CD4-positive, alpha-beta T cell treated with Interleukin-15 for 4 hours (primary cell): ENCODE results near the gene PBX3.

ENCODE experiments used
- DNase-seq: peaks from one replicate; pipeline ENCODE4 v3.0.0-alpha.2; 2020; ENCODE audit warnings: low spot score

The PBX3 gene

GRCh38 chr9:125867751-125868415 is 120.7 kb downstream of the PBX3 start:
- DNase-seq = no peak

DNA sequence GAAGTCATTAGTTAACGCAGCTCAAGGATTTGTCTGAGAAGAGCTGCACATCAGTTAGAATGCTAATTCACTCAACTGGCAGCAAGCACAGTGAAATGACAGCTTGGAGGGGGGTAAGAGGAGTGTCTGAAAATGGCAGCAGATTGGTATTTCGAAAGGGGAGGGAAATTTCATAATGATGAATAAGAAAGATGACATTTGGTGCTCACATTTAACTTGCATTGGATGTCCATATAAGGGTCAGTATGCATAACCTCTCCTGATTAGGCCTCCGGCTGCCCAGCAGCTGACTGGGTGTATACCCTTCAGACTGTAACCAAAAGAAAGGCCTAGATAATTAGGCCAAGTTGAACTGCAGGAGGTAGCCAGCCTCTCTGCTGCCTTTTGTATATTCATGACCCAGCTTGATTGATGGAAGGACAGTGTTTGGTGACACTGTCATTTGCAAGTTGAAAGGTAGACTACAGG is 131.0 kb downstream of the PBX3 start:
- no peak for DNase-seq

DNA sequence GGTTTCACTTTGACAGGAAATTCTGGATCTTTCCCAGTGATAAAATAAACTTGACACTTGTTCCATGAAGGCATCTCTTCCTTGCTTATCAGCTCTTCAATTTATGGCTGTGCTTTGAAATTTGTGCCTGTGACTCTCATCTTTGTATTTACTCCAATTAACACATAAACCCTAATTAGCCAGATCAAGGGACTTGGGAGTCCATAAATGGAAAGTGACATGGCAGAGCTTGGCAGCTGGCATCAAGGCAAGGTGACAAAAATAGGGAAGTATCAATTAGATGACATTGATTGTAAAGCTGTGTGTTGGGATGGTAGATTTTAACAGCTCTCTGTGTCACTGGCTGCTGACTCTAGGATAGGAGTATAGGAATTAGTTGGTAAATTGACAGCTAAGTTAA is 133.9 kb downstream of the PBX3 start:
- no peak for DNase-seq

- DNase-seq = no peak
Observed at GRCh38 chr9:125883565-125884217, 136.5 kb downstream of the PBX3 start.

- DNase-seq = no peak
Observed at GRCh38 chr9:125884218-125884595, 137.0 kb downstream of the PBX3 start.

DNA sequence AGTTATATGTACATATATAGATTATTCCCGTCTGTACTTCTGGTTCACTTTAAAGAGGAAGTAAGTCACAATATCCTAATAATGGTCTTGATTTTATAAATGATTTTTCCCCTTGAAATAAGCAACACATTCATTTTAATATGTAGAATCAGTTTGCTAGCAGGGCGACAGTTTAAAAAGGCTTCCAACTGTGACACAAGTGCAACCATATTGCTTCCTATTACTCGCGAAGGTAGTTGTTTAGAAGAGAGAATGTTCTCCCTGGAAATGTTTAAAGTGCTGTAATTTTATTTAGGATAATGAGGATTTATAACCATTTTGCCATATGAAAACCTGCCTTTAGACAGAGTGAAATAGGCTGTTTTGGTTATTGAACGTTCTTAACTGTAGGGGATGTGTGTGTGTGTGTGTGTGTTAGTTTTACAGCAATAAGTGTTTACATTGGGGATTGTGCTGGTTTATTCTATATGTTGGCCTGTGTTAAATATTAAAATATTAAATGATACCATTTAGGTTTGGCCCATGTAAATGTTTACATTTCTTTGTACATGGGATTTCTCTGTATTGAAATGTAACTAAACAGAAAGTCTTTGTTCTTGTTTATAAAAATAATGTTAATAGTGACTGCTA is 138.3 kb downstream of the PBX3 start:
- DNase-seq = no peak

DNA sequence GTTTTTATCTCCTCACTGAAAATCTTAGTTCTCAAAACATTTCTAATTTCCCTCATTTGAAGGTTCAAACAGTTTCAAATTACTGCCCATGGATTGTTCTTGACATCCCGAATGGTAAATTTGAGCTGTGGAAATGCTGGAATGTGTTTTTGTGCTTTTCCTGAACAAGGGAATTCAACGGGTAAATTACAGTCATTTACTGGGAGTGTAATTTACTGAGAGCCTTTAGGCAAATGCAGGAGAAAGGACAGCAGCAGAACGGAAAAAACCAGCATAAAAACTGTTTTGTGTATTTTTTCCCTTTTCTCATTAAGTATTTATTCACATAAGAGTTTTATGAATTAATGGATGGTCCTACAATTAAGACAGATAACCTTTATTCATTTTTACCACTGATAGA is 139.2 kb downstream of the PBX3 start:
- DNase-seq = no peak

DNA sequence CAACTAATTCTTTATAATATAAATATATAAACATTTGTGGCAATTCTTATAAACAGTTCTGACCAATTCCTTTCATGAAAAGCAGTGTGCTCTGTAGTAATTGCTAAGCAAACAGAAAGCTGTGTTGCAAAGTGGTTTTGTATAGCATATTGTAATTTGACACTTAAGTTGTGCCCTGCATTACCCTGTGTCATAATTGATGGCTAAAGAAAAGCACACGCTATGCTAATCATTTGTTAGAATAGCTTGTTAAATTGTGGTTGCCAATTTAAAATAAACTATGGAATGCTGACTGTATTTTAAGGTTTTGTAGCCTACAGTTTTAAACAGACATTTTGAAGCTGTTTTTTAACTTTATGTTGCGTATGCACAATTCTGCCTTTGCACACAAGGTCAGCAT is 140.0 kb downstream of the PBX3 start:
- no peak for DNase-seq

GRCh38 chr9:125888211-125888610 is 141.0 kb downstream of the PBX3 start:
- DNase-seq = no peak

- no peak for DNase-seq
Observed at GRCh38 chr9:125889112-125889475, 141.9 kb downstream of the PBX3 start.

- DNase-seq = peak; percentile 11
Observed at GRCh38 chr9:125889476-125890419, 142.6 kb downstream of the PBX3 start.

DNA sequence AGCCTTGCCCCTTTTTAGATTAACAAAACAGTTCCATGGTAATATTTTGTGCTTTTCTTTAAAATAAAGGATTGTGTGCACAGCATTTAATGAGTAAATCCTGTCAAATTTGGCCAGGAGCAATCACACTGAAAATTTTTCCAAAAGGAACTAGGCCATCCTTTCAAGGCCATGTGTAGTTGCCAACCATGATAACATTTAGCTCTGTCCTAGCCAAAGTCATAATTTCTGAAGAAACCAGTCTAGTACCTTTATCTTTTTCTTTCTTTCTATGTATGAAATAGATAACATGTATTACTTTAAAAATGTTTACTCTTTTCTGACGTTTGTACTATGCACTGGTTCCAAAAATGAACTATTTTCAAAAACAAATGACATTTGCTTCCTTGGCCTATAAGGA is 143.7 kb downstream of the PBX3 start:
- no peak for DNase-seq

DNA sequence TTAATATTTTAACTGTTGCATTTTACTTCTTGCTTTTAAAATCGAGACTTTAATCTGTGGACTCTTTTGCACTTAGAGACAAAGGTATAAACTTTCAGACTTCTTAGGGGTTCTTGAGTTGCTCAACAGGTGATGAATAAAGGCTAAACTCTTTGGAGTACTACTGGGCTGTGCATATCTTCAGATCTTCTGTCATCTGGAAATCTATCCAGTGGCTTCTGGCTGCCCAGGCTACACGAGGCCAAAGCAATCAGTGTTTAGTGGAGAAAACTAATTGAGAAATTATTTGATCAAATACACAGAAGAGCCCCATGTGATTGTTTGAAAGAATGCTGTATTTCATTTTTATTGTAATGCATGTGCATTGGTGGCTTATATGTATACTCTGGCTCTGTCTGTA is 146.1 kb downstream of the PBX3 start:
- no peak for DNase-seq

GRCh38 chr9:125894566-125894965 is 147.4 kb downstream of the PBX3 start:
- DNase-seq = no peak

DNA sequence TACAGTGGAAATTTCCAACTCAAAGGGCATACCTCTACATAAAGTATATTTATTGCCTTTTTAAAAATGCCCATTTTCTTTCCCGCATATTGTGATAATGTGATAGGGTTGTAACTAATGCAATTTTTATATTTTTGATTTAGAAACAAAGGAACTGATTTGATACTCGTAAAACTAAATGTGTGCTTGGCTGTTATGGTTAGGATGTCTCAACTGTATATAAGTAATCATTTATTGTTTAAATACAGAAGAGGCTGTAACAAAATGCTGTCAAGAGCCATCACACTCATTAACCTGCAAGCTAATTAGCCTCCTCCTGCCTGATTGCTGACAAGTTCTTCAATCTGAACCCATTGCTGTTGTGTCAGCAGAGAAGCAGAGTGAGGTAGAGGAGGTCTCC is 149.2 kb downstream of the PBX3 start:
- DNase-seq = no peak

GRCh38 chr9:125896964-125897363 is 149.8 kb downstream of the PBX3 start:
- no peak for DNase-seq

DNA sequence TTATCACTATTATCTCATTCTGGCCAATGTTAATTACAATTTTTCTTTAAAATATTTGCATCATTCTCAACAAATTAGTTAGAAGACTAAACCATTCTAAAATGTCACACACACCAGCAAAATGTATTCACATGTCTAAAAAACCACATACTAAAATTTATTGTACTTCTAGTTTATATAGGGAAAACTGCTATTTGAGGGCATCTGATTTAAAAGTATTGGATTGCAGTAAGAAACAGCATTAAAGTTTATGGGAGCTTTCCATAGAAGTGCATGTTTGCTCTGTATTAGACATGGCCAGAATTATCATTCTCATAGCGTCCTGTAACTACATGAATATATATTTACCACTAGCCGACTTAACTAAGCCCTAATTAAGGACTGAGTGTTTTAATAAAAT is 150.3 kb downstream of the PBX3 start:
- DNase-seq = no peak

GRCh38 chr9:125902214-125902613 is 155.0 kb downstream of the PBX3 start:
- DNase-seq = no peak

GRCh38 chr9:125902831-125903512 is 155.8 kb downstream of the PBX3 start:
- no peak for DNase-seq

GRCh38 chr9:125904155-125904851 is 157.1 kb downstream of the PBX3 start:
- DNase-seq = no peak

GRCh38 chr9:125906144-125906543 is 159.0 kb downstream of the PBX3 start:
- no peak for DNase-seq
